Activated T-helper 1 cell treated with anti-CD3 and anti-CD28 coated beads, Interleukin-2, amount 50 U/mL, for 16 hours (primary cell): Measurements from ENCODE around the gene TTYH1.
A peak's percentile ranks its signal among the peaks of the same experiment; 100 is the strongest.
"Not testable (repeated sequence)": the region's sequence is repeated elsewhere in the genome, so short reads cannot be mapped to it uniquely, and the experiment has no call there.

Experiments
- DNase-seq, 2 donors: peaks; one replicate each; pipeline ENCODE4 v3.0.0-alpha.2; 2020; ENCODE audit warnings: low read depth in 1 of 2, low spot score in 1 of 2

The TTYH1 gene

GRCh38 chr19:54415208-54415900, at the start of gene TTYH1:
Gene TTYH1, plus strand, starts transcription at chr19:54415464. Its CDS starts 89 bp downstream, at chr19:54415553.
- no peak for DNase-seq

- not testable (repeated sequence) for DNase-seq
Measured at GRCh38 chr19:54365798-54366197, 49.5 kb upstream of the TTYH1 start.

- no peak for DNase-seq
Measured at GRCh38 chr19:54366811-54367210, 48.5 kb upstream of the TTYH1 start.

GRCh38 chr19:54369082-54369687, 46.1 kb upstream of the TTYH1 start:
- DNase-seq: no peak

GRCh38 chr19:54369688-54370433, 45.4 kb upstream of the TTYH1 start:
- DNase-seq: not testable (repeated sequence)

- DNase-seq: peak; percentile 24 to 26
Measured at GRCh38 chr19:54370434-54370796, 44.8 kb upstream of the TTYH1 start.

GRCh38 chr19:54371453-54371852, 43.8 kb upstream of the TTYH1 start:
- not testable (repeated sequence) for DNase-seq

GRCh38 chr19:54373781-54374631, 41.3 kb upstream of the TTYH1 start:
- no peak for DNase-seq

GRCh38 chr19:54375181-54375938, 39.9 kb upstream of the TTYH1 start:
- DNase-seq: not testable (repeated sequence)

- DNase-seq: no peak
Measured at GRCh38 chr19:54376610-54377285, 38.5 kb upstream of the TTYH1 start.

GRCh38 chr19:54379187-54379678, 36.0 kb upstream of the TTYH1 start:
- no peak for DNase-seq

GRCh38 chr19:54380897-54381296, 34.4 kb upstream of the TTYH1 start:
- DNase-seq: no peak

GRCh38 chr19:54382041-54382440, 33.2 kb upstream of the TTYH1 start:
- DNase-seq: not testable (repeated sequence)

- DNase-seq: no peak
Measured at GRCh38 chr19:54383330-54383729, 31.9 kb upstream of the TTYH1 start.

- peak; percentile 10 to 33 for DNase-seq
Measured at GRCh38 chr19:54387991-54388801, 27.1 kb upstream of the TTYH1 start.

- no peak for DNase-seq
Measured at GRCh38 chr19:54388802-54389139, 26.5 kb upstream of the TTYH1 start.

GRCh38 chr19:54389553-54389952, 25.7 kb upstream of the TTYH1 start:
- no peak for DNase-seq

- DNase-seq: peak; percentile 25 to 45
Measured at GRCh38 chr19:54390942-54391577, 24.2 kb upstream of the TTYH1 start.
